Testis (tissue), 2 donors: Measurements from ENCODE around the gene OTOG.

ENCODE experiments used
- CTCF ChIP-seq, 3 experiments: fragments of 450-650 bp in 2 of 3; fragments of 200-600 bp in 1 of 3; sonication (generic) in 1 of 3; IDR thresholded peaks; one replicate each; pipeline ENCODE4 v1.5.1; 2016 to 2019; ENCODE audit warnings: antibody characterized with exemption in 3 of 3, mild to moderate bottlenecking in 2 of 3, moderate library complexity in 1 of 3
- POLR2A ChIP-seq: fragments of 450-650 bp; IDR thresholded peaks from one replicate; pipeline ENCODE4 v1.6.1; 2017; ENCODE audit warnings: antibody characterized with exemption, mild to moderate bottlenecking, moderate library complexity

GRCh38 chr11:17563961-17564686 lies 17.1 kb downstream of the OTOG start:
- TF ChIP-seq CTCF (IDR thresholded peaks at IDR 0.05), result no peak
- TF ChIP-seq POLR2A, result no peak
